GM12878 (cell line): ENCODE results near the gene ZFHX2.

Experiments used
- CBX5 ChIP-seq: sonication (generic); IDR thresholded peaks from 2 replicates; pipeline ENCODE4 v1.6.1; 2016; ENCODE audit warnings: low read depth, moderate library complexity, mild to moderate bottlenecking, inconsistent platforms
- CHD2 ChIP-seq: IDR thresholded peaks from 2 replicates; pipeline ENCODE4 v1.6.1; 2011; ENCODE audit warnings: low read depth, low read length, improper control_type of control experiment, borderline replicate concordance
- CREM ChIP-seq: IDR thresholded peaks from 2 replicates; pipeline ENCODE4 v1.6.1; 2014; ENCODE audit warnings: antibody characterized with exemption, low read depth
- CTCF ChIP-seq, 3 experiments: IDR thresholded peaks in 2 of 3; conservative IDR thresholded peaks in 1 of 3; 2 replicates each; pipeline ENCODE4 v1.5.1; 2011; ENCODE audit warnings: low read depth in 3 of 3, low read length in 3 of 3, mild to moderate bottlenecking in 3 of 3, control low read depth in 2 of 3, moderate library complexity in 2 of 3, inconsistent platforms in 1 of 3, mixed read lengths in 1 of 3; ENCODE audit not compliant: control insufficient read depth in 2 of 3, insufficient read depth in 1 of 3; ENCODE audit errors: extremely low read depth in 1 of 3
- EZH2 ChIP-seq: IDR thresholded peaks from 2 replicates; pipeline ENCODE4 v1.6.1; 2012; ENCODE audit warnings: low read depth, mild to moderate bottlenecking, control low read depth, inconsistent platforms, low read length, borderline replicate concordance; ENCODE audit not compliant: control insufficient read depth
- KAT2A ChIP-seq: conservative IDR thresholded peaks from 2 replicates; pipeline ENCODE4 v1.6.1; 2011; ENCODE audit warnings: low read depth, low read length; ENCODE audit not compliant: control insufficient read depth
- MYC ChIP-seq: IDR thresholded peaks from 2 replicates; pipeline ENCODE4 v1.6.1; 2011; ENCODE audit warnings: mild to moderate bottlenecking, low read length, moderate library complexity, inconsistent platforms; ENCODE audit not compliant: insufficient read depth, insufficient replicate concordance, insufficient read length, severe bottlenecking
- POLR2A ChIP-seq: IDR thresholded peaks from 2 replicates; pipeline ENCODE4 v1.6.1; 2011; ENCODE audit warnings: low read depth, mild to moderate bottlenecking, low read length
- RELA ChIP-seq: fragments of 450-650 bp; IDR thresholded peaks from 2 replicates; pipeline ENCODE4 v1.8.0; 2014; ENCODE audit warnings: borderline replicate concordance; ENCODE audit not compliant: partially characterized antibody
- SP1 ChIP-seq: IDR thresholded peaks from one replicate; pipeline ENCODE4 v1.6.1; 2011; ENCODE audit warnings: low read depth, low read length
- ZNF687 ChIP-seq: fragments of 450-650 bp; IDR thresholded peaks from 2 replicates; pipeline ENCODE4 v1.6.1; 2017; ENCODE audit warnings: mild to moderate bottlenecking, moderate library complexity

GRCh38 chr14:23546450-23547035 lies 5.0 kb downstream of the ZFHX2 start:
- no peak for TF ChIP-seq POLR2A
- no peak for TF ChIP-seq EZH2
- TF ChIP-seq CBX5, result no peak
- TF ChIP-seq RELA, result no peak
- TF ChIP-seq SP1, result no peak
- TF ChIP-seq CTCF (IDR thresholded peaks at IDR 0.05 in 2 of 3, conservative IDR thresholded peaks at IDR 0.05 in 1 of 3; ENCODE audit: control insufficient read depth in 2 of 3, extremely low read depth in 1 of 3, insufficient read depth in 1 of 3, low read depth in 3 of 3, low read length in 3 of 3), result no peak
- no peak for TF ChIP-seq CREM
- TF ChIP-seq MYC, result no peak
- TF ChIP-seq CHD2, result no peak
- no peak for TF ChIP-seq KAT2A
- TF ChIP-seq ZNF687, result no peak
